Endothelial cell of umbilical vein (primary cell): ENCODE data around the gene SNORC. TPM values are rescaled to one million over a fixed set of nuclear protein-coding genes. Genes with fewer than 3 reads are reported as not detected.

Experiments used
- BruUV-seq: library from RNA; stranded (reverse); fragments of 400-500 nt; replicated peaks from 2 replicates; lab custom pipeline; 2021; lab: Mats Ljungman, UMichigan
- CTCF ChIA-PET: fragments of 300-600, 350-600 bp; sonication (Branson Sonifier 250); formaldehyde crosslinking; loops from one replicate; lab custom pipeline; 2021; ENCODE audit warnings: antibody characterized with exemption, inconsistent platforms; lab: Charles Lee
- POLR2A ChIA-PET: fragments of 300-600, 350-600 bp; sonication (Branson Sonifier 250); formaldehyde crosslinking; loops from one replicate; lab custom pipeline; 2021; ENCODE audit warnings: antibody characterized with exemption, inconsistent platforms; lab: Charles Lee
- DNase-seq: peaks from one replicate; pipeline ENCODE4 v3.0.0-alpha.2; 2011; ENCODE audit warnings: low read depth, low spot score
- FAIRE-seq: peaks from 2 replicates; lab custom pipeline; 2011; peaks lifted over from hg19 to GRCh38; lab: Jason Lieb, UNC
- H2AFZ ChIP-seq: 2 replicates; pipeline ENCODE4 v1.6.0; 2012; ENCODE audit warnings: low read depth, low read length, control low read depth, inconsistent platforms
- H3K27ac ChIP-seq: 2 replicates; pipeline ENCODE4 v1.5.1; 2011; ENCODE audit warnings: low read depth, mild to moderate bottlenecking, control low read depth, low read length, moderate library complexity; ENCODE audit not compliant: insufficient read depth
- H3K27me3 ChIP-seq, 2 experiments: 2 replicates each; pipeline versions ENCODE4 v1.6.0 to v1.6.1; 2011; ENCODE audit warnings: low read length in 2 of 2, mixed read lengths in 1 of 2; ENCODE audit not compliant: control insufficient read depth in 2 of 2, insufficient read depth in 2 of 2
- H3K36me3 ChIP-seq, 2 experiments: 2 replicates in 1 of 2; 3 replicates in 1 of 2; pipeline ENCODE4 v1.5.1; 2011; ENCODE audit warnings: low read length in 2 of 2, mild to moderate bottlenecking in 1 of 2, moderate library complexity in 1 of 2; ENCODE audit not compliant: control insufficient read depth in 2 of 2, insufficient read depth in 2 of 2; ENCODE audit errors: extremely low read depth in 1 of 2
- H3K4me1 ChIP-seq: 3 replicates; pipeline ENCODE4 v1.5.1; 2011; ENCODE audit warnings: mild to moderate bottlenecking, low read length; ENCODE audit not compliant: control insufficient read depth, insufficient read depth; ENCODE audit errors: extremely low read depth
- H3K4me2 ChIP-seq: 2 replicates; pipeline ENCODE4 v1.6.1; 2011; ENCODE audit warnings: low read length, control low read depth, mixed read lengths; ENCODE audit not compliant: insufficient read depth
- H3K4me3 ChIP-seq, 3 experiments: fragments of 200-600 bp in 1 of 3; sonication (generic), shearing (Covaris generic) in 1 of 3; replicated peaks in 1 of 3; 2 replicates each; pipeline ENCODE4 v1.5.1; 2011 to 2016; ENCODE audit warnings: control low read depth in 3 of 3, low read length in 3 of 3, mild to moderate bottlenecking in 2 of 3, inconsistent platforms in 1 of 3, low read depth in 1 of 3, moderate library complexity in 1 of 3; ENCODE audit not compliant: insufficient read depth in 1 of 3
- H3K79me2 ChIP-seq: 2 replicates; pipeline ENCODE4 v1.6.0; 2012; ENCODE audit warnings: low read length, inconsistent platforms; ENCODE audit not compliant: control insufficient read depth, insufficient read depth
- H3K9ac ChIP-seq: replicated peaks from 2 replicates; pipeline ENCODE3; 2011; ENCODE audit warnings: low read length, control low read depth; ENCODE audit not compliant: insufficient read depth; ENCODE audit errors: extremely low read depth
- H3K9me1 ChIP-seq: replicated peaks from 3 replicates; pipeline ENCODE4 v1.6.0; 2011; ENCODE audit warnings: mild to moderate bottlenecking, low read length; ENCODE audit not compliant: control insufficient read depth, insufficient read depth; ENCODE audit errors: extremely low read depth
- H3K9me3 ChIP-seq: replicated peaks from 2 replicates; pipeline ENCODE4 v1.5.1; 2012; ENCODE audit warnings: low read length, inconsistent platforms; ENCODE audit not compliant: control insufficient read depth, insufficient read depth
- H4K20me1 ChIP-seq: replicated peaks from 2 replicates; pipeline ENCODE3; 2011; ENCODE audit warnings: mild to moderate bottlenecking, low read length; ENCODE audit not compliant: control insufficient read depth, insufficient read depth; ENCODE audit errors: extremely low read depth
- EZH2 ChIP-seq: IDR thresholded peaks from 2 replicates; pipeline ENCODE4 v1.6.1; 2012; ENCODE audit warnings: borderline replicate concordance, low read depth, mild to moderate bottlenecking, moderate library complexity, low read length, inconsistent platforms; ENCODE audit not compliant: severe bottlenecking
- JUN ChIP-seq: IDR thresholded peaks from 2 replicates; pipeline ENCODE4 v1.6.1; 2011; ENCODE audit warnings: borderline replicate concordance, low read depth; ENCODE audit not compliant: insufficient read length, insufficient read depth
- MYC ChIP-seq: IDR thresholded peaks from one replicate; pipeline ENCODE4 v1.6.1; 2011; ENCODE audit warnings: mild to moderate bottlenecking, low read depth, low read length
- POLR2A ChIP-seq: IDR thresholded peaks from 2 replicates; pipeline ENCODE4 v1.6.1; 2012; ENCODE audit warnings: low read depth, mild to moderate bottlenecking, control low read depth, low read length
- POLR2AphosphoS5 ChIP-seq: IDR thresholded peaks from 2 replicates; pipeline ENCODE4 v1.6.1; 2012; ENCODE audit warnings: low read depth, mild to moderate bottlenecking, control low read depth, low read length, moderate library complexity; ENCODE audit not compliant: insufficient read depth
- dilution Hi-C: fragments of 300-500 bp; cut with MboI; formaldehyde crosslinking; loops from one replicate; pipeline ENCODE4 v1.15.0; 2019; ENCODE audit warnings: low sequenced_read_pairs; ENCODE audit not compliant: extremely low pct_ligation_motif_present
- intact Hi-C: fragments of 100-400 bp; cut with micrococcal nuclease; formaldehyde crosslinking; loops from one replicate; pipeline ENCODE4 v1.10.0; 2022
- polyA plus RNA-seq, 4 experiments: library from polyadenylated mRNA; depleted of rRNA in 3 of 4; stranded (reverse) in 3 of 4; unstranded in 1 of 4; fragments of >200 nt; gene quantifications; 2 replicates each; pipeline versions ENCODE4 v1.2.1 to v1.2.3, GENCODE V29; 2011 to 2012; ENCODE audit warnings: missing spikeins in 1 of 4
- total RNA-seq: library from RNA; stranded (reverse); gene quantifications from 2 replicates; pipeline ENCODE4 v1.2.3, GENCODE V29; 2021
- TF ChIP-seq, protein P1 (sequence below), 2 donors: IDR thresholded peaks; 1 replicate in 1 of 2; 2 replicates in 1 of 2; pipeline ENCODE4 v1.5.1; 2011; ENCODE audit warnings: low read length in 2 of 2, mild to moderate bottlenecking in 2 of 2, moderate library complexity in 2 of 2, control low read depth in 1 of 2, inconsistent platforms in 1 of 2, low read depth in 1 of 2; ENCODE audit not compliant: insufficient read depth in 1 of 2; ENCODE audit errors: extremely low read depth in 1 of 2
- TF ChIP-seq, protein P2 (sequence below): IDR thresholded peaks from 2 replicates; pipeline ENCODE4 v1.6.1; 2011; ENCODE audit not compliant: insufficient read depth, insufficient read length

SNORC gene
- total and polyA plus RNA-seq, 2 donors (not counting 3 experiments of a cell fraction or from before 2014, with no cell fraction given), result 1.4 to 4.0 TPM

DNA sequence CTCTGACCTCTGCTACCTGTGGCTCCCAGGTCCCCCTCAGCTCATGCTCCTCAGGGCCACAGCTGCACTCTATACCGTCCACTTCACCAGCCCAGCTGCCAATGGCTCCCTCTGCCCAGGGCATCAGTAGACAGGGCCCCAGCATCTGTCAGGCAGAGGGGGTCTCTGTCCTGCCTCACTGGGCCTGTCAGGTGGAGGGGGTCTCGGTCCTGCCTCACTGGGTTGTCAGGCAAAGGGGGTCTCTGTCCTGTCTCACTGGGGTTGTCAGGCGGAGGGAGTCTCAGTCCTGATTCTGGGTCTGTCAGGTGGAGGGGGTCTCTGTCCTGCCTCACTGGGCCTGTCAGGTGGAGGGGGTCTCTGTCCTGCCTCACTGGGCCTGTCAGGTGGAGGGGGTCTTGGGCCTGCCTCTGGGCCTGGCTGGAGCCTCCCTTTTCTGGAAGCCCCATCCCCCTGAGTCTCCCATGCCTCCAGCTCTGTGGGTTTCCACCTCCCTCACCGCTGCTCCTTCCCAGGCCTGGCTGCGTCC lies 19.9 kb downstream of the SNORC start:
- Histone ChIP-seq H3K79me2 (no peaks in the 10 kb centered on the region), H3K27me3 (no peaks in the 10 kb centered on the region), H4K20me1 (no peaks in the 10 kb centered on the region), H3K9me3 (no peaks in the 10 kb centered on the region), H3K4me1 (no peaks in the 10 kb centered on the region), H3K4me3 (no peak overlapping the region), H3K27ac (no peak overlapping the region), H3K9me1 (no peaks in the 10 kb centered on the region), H3K36me3 (no peaks in the 10 kb centered on the region), H2AFZ (no peak overlapping the region), H3K9ac (no peak overlapping the region), H3K4me2 (no peak overlapping the region)
- intact Hi-C loops, result loop anchor here (10.0 kb wide), 1 partner anchor 165 kb away; no protein-coding TSS in a partner anchor
- no TSS peak for BruUV-seq
- ChIA-PET POLR2A (no interaction called here), CTCF (interaction anchor here (1.0 to 1.7 kb wide), 3 partner anchors 37 to 164 kb away, joined by 3 to 6 read pairs (median 4); no protein-coding TSS in a partner anchor)
- dilution Hi-C loops, result no loop called here
- DNase-seq (no peak), FAIRE-seq (no peak)
- no peak for TF ChIP-seq JUN
- TF ChIP-seq, protein P1, sequence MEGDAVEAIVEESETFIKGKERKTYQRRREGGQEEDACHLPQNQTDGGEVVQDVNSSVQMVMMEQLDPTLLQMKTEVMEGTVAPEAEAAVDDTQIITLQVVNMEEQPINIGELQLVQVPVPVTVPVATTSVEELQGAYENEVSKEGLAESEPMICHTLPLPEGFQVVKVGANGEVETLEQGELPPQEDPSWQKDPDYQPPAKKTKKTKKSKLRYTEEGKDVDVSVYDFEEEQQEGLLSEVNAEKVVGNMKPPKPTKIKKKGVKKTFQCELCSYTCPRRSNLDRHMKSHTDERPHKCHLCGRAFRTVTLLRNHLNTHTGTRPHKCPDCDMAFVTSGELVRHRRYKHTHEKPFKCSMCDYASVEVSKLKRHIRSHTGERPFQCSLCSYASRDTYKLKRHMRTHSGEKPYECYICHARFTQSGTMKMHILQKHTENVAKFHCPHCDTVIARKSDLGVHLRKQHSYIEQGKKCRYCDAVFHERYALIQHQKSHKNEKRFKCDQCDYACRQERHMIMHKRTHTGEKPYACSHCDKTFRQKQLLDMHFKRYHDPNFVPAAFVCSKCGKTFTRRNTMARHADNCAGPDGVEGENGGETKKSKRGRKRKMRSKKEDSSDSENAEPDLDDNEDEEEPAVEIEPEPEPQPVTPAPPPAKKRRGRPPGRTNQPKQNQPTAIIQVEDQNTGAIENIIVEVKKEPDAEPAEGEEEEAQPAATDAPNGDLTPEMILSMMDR (IDR thresholded peaks at IDR 0.05; ENCODE audit: extremely low read depth in 1 of 2, insufficient read depth in 1 of 2, low read depth in 1 of 2, low read length in 2 of 2), result no peak
- no peak for TF ChIP-seq MYC
- TF ChIP-seq, protein P2, sequence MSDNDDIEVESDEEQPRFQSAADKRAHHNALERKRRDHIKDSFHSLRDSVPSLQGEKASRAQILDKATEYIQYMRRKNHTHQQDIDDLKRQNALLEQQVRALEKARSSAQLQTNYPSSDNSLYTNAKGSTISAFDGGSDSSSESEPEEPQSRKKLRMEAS, result no peak
- no peak for TF ChIP-seq EZH2
- TF ChIP-seq POLR2A, result no peak
- no peak for TF ChIP-seq POLR2AphosphoS5
